IPS-11a (cell line): ENCODE results near the gene NR2C2AP.
"Not testable (repeated sequence)": the region's sequence is repeated elsewhere in the genome, so short reads cannot be mapped to it uniquely, and the experiment has no call there.

Experiments
- H3K4me3 ChIP-seq: one replicate; pipeline ENCODE4 v1.5.1; 2013; ENCODE audit warnings: low read depth, low read length, control low read depth

Gene NR2C2AP

GRCh38 chr19:19185853-19186740 is 17.1 kb downstream of the NR2C2AP start:
- no peak overlapping the region for H3K4me3 ChIP-seq

GRCh38 chr19:19181488-19181998 is 21.7 kb downstream of the NR2C2AP start:
- no peak overlapping the region for H3K4me3 ChIP-seq

GRCh38 chr19:19179548-19180441 is 23.4 kb downstream of the NR2C2AP start:
- H3K4me3 ChIP-seq = no peak overlapping the region

- H3K4me3 ChIP-seq = no peak overlapping the region
Measured at GRCh38 chr19:19176950-19177349, 26.3 kb downstream of the NR2C2AP start.

DNA sequence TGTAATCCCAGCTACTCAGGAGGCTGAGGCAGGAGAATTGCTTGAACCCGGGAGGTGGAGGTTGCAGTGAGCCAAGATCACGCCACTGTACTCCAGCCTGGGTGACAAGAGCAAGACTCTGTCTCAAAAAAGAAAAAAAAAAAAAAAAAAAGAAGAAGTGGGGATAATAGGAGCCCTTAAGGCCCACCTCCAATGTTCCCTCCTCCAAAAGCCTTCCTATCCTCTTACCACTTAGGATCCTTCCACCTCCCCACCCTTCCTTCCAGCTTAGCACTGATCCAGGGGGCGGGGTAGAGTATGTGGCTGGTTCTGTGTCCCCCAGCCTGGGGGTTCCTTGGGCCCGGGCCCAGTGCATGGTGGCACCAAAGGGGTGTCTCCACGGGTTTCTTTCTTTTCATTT is 30.0 kb downstream of the NR2C2AP start:
- not testable (repeated sequence) for H3K4me3 ChIP-seq

GRCh38 chr19:19171821-19172532 is 31.2 kb downstream of the NR2C2AP start:
- no peak overlapping the region for H3K4me3 ChIP-seq

- no peak overlapping the region for H3K4me3 ChIP-seq
Measured at GRCh38 chr19:19170873-19171672, 32.1 kb downstream of the NR2C2AP start.

DNA sequence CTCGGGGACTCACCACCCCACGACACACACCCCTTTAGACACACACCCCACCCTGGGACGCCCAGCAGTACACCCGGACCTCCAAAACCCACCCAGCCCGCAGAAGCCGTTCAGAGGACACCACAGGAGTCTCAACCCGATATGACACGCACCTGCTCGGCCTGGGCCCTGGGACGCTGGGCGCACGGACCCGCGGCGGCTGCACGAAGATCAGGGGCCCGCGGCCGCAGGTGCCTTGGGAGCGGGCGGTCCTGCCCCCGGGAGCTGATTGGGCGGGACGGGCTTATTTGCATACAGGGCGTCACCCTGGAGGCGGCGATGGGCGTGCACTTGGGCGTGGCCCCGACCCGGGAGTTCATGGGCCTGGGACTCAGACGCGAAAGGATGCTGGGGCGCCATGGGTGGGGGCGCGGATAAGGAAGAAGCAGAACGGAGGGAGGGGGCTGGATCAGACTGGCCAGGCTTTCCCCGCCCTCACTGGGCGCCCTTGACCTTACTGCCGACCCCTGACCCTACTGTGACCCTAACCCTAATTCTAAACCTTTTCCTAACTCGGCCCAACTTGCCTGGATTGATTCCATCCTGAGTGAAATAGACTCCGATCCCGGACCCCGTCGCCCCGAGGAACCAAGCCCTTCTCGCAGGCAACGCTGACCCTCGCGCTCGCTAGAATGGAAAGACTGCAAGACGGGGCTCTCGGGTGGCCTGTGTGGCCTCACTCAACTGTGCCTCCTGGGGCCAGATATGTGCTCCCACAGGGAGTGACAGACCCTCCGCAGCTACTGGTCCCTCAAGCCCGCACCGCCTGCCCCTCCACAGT is 33.0 kb downstream of the NR2C2AP start, which contains the start of gene MEF2B:
Gene MEF2B (minus strand): TSS at position 211 of the 820 bp plus-strand sequence. CDS start 19,528 bp downstream, outside the sequence.
- peak within 1 kb of the TSS; percentile 22 for H3K4me3 ChIP-seq

DNA sequence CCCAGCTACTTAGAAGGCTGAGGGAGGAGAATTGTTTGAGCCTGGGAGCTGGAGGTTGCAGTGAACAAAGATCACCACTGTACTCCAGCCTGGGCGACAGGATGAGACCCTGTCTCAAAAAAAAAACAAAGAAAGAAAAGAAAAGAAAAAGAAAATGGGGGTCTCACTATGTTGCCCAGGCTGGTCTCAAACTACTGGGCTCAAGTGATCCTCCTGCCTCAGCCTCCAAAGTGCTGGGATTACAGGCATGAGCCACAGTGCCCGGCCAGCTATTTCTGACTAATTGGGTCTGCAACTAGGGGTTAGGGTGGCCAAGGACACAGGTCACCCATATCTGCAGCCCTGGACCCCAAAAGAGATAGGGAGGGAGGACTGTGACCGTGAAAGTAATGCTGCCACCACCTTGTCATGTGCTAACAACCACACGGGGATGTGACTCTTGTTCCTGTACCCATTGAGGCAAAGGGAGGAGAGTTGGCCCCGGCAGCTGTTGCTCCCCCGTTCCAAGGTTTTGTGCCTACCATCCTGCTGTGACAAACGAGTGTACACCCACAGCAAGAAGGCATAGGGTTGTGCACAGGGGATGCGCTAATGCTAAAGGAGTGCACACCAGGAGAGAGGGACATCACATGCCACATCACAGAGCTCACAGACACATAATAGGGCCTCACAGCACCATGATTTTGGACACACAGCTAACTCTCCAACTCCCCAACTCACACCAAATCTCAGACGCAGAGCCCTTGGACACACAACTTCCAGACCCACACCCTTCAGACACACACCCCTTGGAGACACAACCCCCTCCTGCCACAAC is 33.8 kb downstream of the NR2C2AP start:
- H3K4me3 ChIP-seq = peak overlapping the region; percentile 22

DNA sequence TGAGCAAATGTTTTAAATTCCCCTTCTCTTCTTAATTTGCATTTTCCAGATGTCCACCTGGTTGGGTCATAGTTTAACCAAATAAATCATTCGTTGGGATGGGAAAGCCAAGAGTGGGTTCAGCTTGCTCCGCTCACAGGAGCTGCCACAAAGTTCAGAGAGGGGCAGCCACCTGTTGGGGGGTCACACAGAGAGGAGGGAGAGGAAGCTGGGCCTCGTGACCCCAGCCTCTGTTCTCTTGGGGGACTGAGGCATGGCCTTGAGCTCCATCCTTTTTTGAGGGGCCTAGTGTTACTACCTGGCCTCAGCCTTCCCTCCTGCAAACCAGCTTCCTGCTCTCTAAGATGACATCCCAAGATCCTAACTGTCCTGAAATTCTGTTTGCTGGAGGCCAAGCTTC is 35.6 kb downstream of the NR2C2AP start:
- H3K4me3 ChIP-seq = no peak overlapping the region

- H3K4me3 ChIP-seq = no peak overlapping the region
Measured at GRCh38 chr19:19165396-19165795, 37.8 kb downstream of the NR2C2AP start.

DNA sequence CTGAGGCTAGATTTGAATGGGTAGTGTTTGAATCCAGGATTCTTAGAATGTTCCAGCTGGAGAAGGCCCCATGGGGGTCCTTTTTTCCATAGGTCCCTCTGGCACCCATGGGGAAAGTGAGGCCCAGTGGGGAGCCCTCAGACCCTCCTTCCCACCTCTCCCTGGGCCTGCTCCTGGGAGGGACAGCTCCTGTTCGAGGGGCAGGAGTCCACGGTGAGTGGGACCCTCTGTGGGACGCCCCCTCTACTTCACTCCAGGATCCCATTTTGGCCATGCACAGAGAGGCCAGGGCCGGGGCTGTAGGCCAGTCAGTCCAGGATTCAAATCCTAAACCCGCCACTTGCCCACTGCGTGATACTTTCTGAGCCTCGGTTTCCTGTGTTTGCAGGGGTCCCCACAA is 40.7 kb downstream of the NR2C2AP start:
- H3K4me3 ChIP-seq = no peak overlapping the region

- H3K4me3 ChIP-seq = no peak overlapping the region
Measured at GRCh38 chr19:19160461-19161035, 42.7 kb downstream of the NR2C2AP start.

DNA sequence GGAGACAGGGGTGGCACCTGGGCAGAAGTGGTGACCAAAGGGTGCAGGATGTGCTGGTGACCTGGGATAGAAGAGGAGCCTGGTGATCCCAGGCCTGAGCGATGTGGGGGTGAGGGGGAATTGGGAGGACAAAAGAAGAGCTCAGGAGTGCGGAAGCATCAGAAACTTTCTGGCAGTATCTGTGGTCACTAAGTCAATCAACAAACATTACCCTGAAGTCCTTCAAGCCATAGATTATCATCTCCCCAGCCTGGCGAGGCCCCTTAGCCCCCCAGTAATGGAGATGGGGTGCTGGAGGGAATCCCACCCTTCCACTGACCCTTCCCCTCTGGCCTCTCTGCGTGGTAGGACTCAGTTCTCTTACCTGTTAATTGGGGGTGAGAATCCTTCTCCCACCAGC is 43.7 kb downstream of the NR2C2AP start:
- H3K4me3 ChIP-seq = no peak overlapping the region

DNA sequence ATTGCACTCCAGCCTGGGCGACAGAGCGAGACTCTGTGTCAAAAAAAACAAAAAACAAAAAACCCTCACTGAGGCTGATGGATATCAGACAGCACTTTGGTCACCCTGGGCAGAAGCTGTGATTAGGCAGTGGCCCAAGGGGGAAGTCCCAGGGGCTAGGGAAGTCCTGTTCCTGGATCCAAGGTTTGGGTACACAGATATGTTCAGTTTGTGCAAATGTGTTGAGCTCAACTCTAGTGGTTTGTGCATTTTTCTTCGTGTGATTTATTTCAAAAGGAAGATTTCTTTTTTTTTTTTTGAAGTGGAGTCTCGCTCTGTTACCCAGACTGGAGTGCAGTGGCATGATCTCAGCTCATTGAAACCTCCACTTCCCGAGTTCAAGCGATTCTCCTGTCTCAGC is 45.4 kb downstream of the NR2C2AP start:
- H3K4me3 ChIP-seq = no peak overlapping the region

- no peak overlapping the region for H3K4me3 ChIP-seq
Measured at GRCh38 chr19:19155495-19156219, 47.6 kb downstream of the NR2C2AP start.

- no peak overlapping the region for H3K4me3 ChIP-seq
Measured at GRCh38 chr19:19154768-19155494, 48.3 kb downstream of the NR2C2AP start.
